ENCODE measurements around the gene SYT2.
"Not testable (repeated sequence)": the region's sequence is repeated elsewhere in the genome, so short reads cannot be mapped to it uniquely, and the experiment has no call there.

The SYT2 gene

GRCh38 chr1:202710070-202711045, at the start of gene SYT2:
Gene SYT2 (minus strand): TSS chr1:202710454. CDS start chr1:202605772, 104,682 bp downstream.
- peak; percentile 71 for DNase-seq

DNA sequence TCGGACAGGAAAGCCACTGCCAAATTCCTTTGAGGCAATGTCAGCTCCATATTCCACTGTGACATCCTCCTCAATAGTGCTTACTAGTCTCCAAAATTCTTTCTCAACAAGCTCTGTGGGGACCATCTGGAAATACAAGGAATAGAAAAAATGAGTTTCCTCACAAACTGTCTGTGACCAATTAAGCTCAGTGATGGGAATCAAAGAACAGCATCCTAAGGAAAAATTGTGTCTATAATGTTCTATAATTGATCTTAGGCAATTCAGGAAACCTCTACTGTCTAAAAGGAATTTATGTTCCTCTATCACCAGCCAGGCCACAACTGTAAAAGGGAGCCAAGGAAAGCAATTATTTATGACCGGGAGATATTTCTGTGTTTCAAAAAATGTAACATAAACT, 46.1 kb upstream of the SYT2 start:
- no peak for DNase-seq

- no peak for DNase-seq
These were observed 44.0 kb upstream of the SYT2 start for GRCh38 chr1:202754293-202754692.

GRCh38 chr1:202752774-202753173, 42.5 kb upstream of the SYT2 start:
- no peak for DNase-seq

DNA sequence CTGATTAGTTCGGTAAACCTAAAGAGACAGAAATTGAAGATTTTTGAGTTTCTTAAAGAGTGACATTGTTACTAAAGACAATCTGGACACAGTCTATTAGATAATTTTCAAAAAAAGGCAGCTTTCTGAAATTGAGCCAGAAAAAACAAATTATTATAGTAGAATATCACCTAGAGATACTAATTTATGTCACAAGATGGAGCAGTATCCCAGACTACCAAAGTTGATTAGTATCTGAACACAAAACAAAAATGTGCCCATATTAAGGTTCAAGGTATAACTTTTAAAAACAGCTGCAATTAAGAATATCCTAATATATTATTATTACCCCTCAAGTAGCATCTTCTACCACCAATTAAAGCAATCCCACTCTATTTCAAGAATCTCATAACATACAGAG, 40.5 kb upstream of the SYT2 start:
- DNase-seq: no peak

DNA sequence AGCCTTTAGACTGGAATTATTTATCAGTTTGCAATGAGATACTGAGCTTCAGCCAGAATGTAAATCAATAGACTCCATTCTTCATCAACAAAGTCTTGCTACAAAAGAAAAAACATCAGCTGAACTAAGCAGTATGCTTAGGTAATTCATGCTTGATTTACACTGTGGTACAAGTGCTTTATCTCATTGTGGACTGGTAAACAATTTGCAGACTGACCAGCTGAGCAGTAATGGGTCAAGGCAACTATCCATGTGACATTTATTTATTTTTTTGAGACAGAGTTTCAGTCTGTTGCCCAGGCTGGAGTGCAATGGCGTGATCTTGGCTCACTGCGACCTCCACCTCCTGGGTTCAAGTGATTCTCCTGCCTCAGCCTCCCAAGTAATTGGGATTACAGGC, 39.8 kb upstream of the SYT2 start:
- DNase-seq: no peak

GRCh38 chr1:202745323-202745888, 35.2 kb upstream of the SYT2 start:
- no peak for DNase-seq

DNA sequence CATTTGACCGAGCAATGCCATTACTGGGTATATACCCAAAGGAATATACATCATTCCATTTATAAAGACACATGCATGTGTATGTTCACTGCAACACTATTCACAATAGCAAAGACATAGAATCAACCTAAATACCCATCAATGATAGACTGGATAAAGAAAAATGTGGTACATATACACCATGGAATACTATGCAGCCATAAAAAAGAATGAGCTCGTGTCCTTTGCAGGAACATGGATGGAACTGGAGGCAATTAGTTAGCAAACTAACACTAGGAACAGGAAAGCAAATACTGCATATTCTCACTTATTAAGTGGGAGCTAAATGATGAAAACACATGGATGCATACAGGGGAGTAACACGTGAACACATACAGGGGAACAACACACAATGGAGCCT, 34.5 kb upstream of the SYT2 start:
- not testable (repeated sequence) for DNase-seq

- no peak for DNase-seq
These were observed 32.2 kb upstream of the SYT2 start for GRCh38 chr1:202742496-202742895.

GRCh38 chr1:202733251-202733650, 23.0 kb upstream of the SYT2 start:
- DNase-seq: no peak

GRCh38 chr1:202728951-202729350, 18.7 kb upstream of the SYT2 start:
- DNase-seq: no peak

- no peak for DNase-seq
These were observed 15.3 kb upstream of the SYT2 start for GRCh38 chr1:202725526-202725925.

DNA sequence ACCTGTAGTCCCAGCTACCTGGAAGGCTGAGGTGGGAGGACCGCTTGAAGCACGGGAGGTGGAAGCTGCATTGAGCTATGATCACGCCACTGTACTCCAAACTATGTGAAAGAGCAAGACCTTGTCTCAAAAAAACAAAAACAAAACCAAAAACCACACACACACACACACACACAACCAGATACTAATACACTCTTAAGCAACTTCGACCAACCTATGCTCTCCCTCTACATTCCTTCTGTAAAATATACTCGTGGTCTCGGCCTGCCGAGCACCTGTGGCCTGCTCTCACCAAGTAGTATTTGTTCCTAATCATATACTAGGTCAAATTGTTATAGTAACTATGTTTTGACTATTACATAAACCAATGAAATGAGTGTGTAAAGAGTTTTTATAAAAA, 13.5 kb upstream of the SYT2 start:
- no peak for DNase-seq

GRCh38 chr1:202723046-202723445, 12.8 kb upstream of the SYT2 start:
- DNase-seq: not testable (repeated sequence)

- no peak for DNase-seq
These were observed 6.4 kb upstream of the SYT2 start for GRCh38 chr1:202716654-202717053.

GRCh38 chr1:202714202-202714601, 3.9 kb upstream of the SYT2 start:
- DNase-seq: not testable (repeated sequence)

DNA sequence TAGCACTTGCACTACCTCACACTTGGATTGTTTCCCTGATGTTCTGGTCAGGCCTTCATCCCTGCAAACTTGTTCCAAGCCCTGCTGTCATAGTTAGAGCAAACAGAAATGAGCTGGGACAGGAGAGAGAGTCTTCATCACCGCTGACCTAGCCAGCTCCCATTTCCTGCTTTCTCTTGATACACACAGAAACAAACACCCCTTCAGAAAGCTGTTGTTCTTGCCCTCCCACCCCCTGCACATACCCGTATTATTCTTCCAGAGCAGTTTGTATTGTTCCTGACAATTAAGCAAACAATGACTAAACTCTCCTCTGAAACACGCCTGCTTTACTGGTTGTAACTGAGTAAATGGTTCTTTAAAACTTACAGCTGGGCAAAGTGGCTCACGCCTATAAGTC, 2.9 kb upstream of the SYT2 start:
- DNase-seq: no peak

DNA sequence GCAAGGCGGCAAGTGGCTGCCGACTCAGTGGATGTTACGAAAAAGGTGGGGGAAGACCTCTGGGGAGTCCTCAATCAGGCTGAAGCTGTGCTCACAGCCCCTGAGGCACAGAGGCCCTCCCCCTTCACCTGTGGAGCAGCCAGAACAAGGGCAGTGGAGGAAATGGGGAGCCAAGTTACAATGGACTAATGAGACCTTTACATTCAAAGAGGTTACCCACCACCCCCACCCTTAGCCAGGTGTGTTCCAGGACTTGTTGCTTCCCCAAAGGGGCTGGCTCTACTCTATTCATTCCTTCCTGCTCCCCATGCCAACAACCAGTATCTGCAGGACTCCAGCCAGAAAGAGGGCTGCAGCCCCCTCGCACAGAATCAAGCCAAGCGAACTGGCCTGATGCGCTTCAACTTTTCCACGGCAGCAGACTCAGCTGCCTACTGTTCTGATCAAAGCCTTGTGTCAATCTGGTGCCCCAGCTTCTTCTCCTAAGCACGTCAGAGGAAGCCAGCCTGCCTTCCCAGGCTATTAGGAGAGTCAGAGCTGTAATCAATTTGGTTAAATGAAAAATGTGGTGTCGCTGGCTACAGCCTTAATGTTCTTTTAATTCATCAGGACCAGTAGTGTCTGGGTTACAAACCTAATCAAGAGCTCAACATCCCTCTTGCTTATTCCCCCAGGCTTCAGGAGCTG, 1.8 kb upstream of the SYT2 start:
- DNase-seq: no peak

GRCh38 chr1:202709276-202710041, 795 bp downstream of the SYT2 start:
- DNase-seq: no peak

DNA sequence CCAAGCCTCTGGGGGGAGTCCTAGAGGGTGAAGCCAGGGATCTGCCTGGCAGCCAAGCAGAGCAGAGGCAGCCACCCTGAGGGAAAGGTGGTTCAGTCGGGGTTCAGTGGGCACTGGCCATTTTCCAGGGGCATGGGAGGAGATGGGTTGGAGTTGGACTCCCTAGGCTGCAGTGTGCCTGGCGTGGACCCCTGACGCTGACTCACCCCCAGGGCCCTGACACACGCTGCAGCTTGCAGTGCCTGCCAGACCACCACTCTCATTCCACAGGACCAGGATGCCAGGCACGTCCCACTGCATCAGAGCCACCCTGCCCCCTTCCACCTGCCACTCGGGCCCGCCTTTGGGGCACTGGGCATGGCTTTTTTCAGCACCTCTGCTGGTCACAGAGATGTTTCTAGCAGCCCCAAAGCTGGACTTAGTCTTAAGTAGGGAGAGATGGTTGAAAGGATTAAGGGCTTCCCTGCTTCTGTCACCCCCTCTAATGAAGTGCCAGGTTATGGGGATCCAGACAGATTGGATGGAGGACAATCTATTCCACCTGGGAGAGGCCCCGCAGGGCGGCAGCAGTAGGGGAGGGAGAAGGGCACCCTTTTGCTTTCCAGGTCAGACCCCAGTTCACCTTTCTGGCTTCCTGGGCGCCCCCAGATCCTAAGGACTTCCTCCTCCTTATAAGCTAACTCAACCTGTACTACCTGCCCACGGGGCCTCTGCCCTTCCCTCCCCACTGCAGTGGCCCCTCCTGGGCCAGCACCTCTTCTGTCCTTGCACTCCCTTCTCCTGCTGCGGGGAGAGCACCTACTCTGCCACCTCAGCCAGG, 1.6 kb downstream of the SYT2 start:
- peak; percentile 24 for DNase-seq

DNA sequence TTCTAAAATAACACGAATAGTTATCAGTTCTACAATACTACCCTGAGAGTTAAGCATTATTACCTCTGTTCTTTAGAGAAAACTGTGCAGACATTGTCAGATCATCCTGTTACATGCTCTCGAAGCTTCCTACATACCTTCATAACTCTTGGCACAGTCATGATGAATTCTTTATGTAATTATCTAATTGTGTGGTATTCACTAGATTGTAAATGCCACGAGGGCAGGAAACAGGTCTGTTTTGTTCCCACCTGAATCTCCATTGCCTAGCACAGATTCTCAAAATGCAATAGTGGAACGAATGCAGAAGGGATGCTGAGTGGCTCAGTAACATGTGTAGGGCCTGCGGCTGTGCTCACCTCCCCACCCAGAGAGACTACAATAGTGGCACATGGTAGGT, 3.4 kb downstream of the SYT2 start:
- no peak for DNase-seq

- no peak for DNase-seq
These were observed 5.7 kb downstream of the SYT2 start for GRCh38 chr1:202704601-202705000.

Data from right forelimb (tissue), 1 donor.